A673 (cell line): ENCODE data around the gene BRSK2.
A peak's percentile ranks its signal among the peaks of the same experiment; 100 is the strongest.

ENCODE experiments used
- EZH2 ChIP-seq: fragments of 200-600 bp; sonication (generic); IDR thresholded peaks from 2 replicates; pipeline ENCODE4 v1.6.1; 2017; ENCODE audit warnings: borderline replicate concordance, low read depth, mild to moderate bottlenecking, mixed read lengths, antibody characterized with exemption, low read length; ENCODE audit not compliant: poor library complexity, severe bottlenecking
- TF ChIP-seq, protein P1 (sequence below): fragments of 300-800, 200-600 bp; sonication (generic); conservative IDR thresholded peaks from 2 replicates; pipeline ENCODE4 v1.5.1; 2017; ENCODE audit warnings: low read depth, mild to moderate bottlenecking, antibody characterized with exemption, low read length, moderate library complexity, mixed read lengths

GRCh38 chr11:1391165-1392075, 1.7 kb downstream of the BRSK2 start:
- TF ChIP-seq, protein P1, sequence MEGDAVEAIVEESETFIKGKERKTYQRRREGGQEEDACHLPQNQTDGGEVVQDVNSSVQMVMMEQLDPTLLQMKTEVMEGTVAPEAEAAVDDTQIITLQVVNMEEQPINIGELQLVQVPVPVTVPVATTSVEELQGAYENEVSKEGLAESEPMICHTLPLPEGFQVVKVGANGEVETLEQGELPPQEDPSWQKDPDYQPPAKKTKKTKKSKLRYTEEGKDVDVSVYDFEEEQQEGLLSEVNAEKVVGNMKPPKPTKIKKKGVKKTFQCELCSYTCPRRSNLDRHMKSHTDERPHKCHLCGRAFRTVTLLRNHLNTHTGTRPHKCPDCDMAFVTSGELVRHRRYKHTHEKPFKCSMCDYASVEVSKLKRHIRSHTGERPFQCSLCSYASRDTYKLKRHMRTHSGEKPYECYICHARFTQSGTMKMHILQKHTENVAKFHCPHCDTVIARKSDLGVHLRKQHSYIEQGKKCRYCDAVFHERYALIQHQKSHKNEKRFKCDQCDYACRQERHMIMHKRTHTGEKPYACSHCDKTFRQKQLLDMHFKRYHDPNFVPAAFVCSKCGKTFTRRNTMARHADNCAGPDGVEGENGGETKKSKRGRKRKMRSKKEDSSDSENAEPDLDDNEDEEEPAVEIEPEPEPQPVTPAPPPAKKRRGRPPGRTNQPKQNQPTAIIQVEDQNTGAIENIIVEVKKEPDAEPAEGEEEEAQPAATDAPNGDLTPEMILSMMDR, result no peak
- peak; percentile 48 for TF ChIP-seq EZH2
